ENCODE data around the gene ATG2A. TPM values are rescaled to one million over a fixed set of nuclear protein-coding genes. Genes with fewer than 3 reads are reported as not detected.

ATG2A gene
- total RNA-seq, 1 donor from 2014 or later, result 21.4 TPM

- Histone ChIP-seq H3K27me3 (ENCODE audit: insufficient read depth, low read length) (no peaks in the 10 kb centered on the region), H3K4me3 (ENCODE audit: insufficient read depth, low read depth, low read length) (no peak overlapping the region), H3K4me2 (ENCODE audit: low read length) (no peak overlapping the region), H3K4me1 (ENCODE audit: insufficient read depth, low read length) (peaks cover 21% of the 10 kb centered on the region), H3K36me3 (ENCODE audit: insufficient read depth, low read length) (no peaks in the 10 kb centered on the region), H4K20me1 (ENCODE audit: insufficient read depth, low read length) (peaks cover 7% of the 10 kb centered on the region), H3K9me3 (ENCODE audit: insufficient read depth, low read depth, low read length) (no peaks in the 10 kb centered on the region), H3K9ac (ENCODE audit: low read length) (no peak overlapping the region), H3K79me2 (ENCODE audit: insufficient read depth, low read length) (peaks cover 12% of the 10 kb centered on the region), H2AFZ (ENCODE audit: low read depth, low read length) (no peak overlapping the region), H3K27ac (ENCODE audit: low read depth, low read length) (no peak overlapping the region)
- H3K4me3 Mint-ChIP-seq (ENCODE audit: unreplicated experiment), result no peak overlapping the region
- TF ChIP-seq CTCF (IDR thresholded peaks at IDR 0.05; ENCODE audit: insufficient read depth, low read depth, low read length) (no peak), EZH2 (IDR thresholded peaks at IDR 0.05; ENCODE audit: insufficient read depth, low read length) (no peak)
- FAIRE-seq (no peak), DNase-seq (ENCODE audit: low read depth) (no peak)
- H3K27me3 Mint-ChIP-seq (ENCODE audit: low read depth, unreplicated experiment), result no peaks in the 10 kb centered on the region
- H3K9me3 Mint-ChIP-seq (ENCODE audit: unreplicated experiment), result no peaks in the 10 kb centered on the region
- H3K4me1 Mint-ChIP-seq (ENCODE audit: low read depth, unreplicated experiment), result peaks cover 3% of the 10 kb centered on the region
- no peak overlapping the region for H3K27ac Mint-ChIP-seq (ENCODE audit: unreplicated experiment)
- no peaks in the 10 kb centered on the region for H3K36me3 Mint-ChIP-seq (ENCODE audit: low read depth, unreplicated experiment)
These were observed 4.4 kb upstream of the ATG2A start for GRCh38 chr11:64921384-64921783.

GRCh38 chr11:64920124-64920523, 3.1 kb upstream of the ATG2A start:
- Histone ChIP-seq H3K9ac (ENCODE audit: low read length) (no peak overlapping the region), H3K9me3 (ENCODE audit: insufficient read depth, low read depth, low read length) (no peaks in the 10 kb centered on the region), H3K36me3 (ENCODE audit: insufficient read depth, low read length) (no peaks in the 10 kb centered on the region), H2AFZ (ENCODE audit: low read depth, low read length) (no peak overlapping the region), H3K4me3 (ENCODE audit: insufficient read depth, low read depth, low read length) (no peak overlapping the region), H3K27ac (ENCODE audit: low read depth, low read length) (no peak overlapping the region), H3K4me2 (ENCODE audit: low read length) (no peak overlapping the region), H3K27me3 (ENCODE audit: insufficient read depth, low read length) (no peaks in the 10 kb centered on the region), H4K20me1 (ENCODE audit: insufficient read depth, low read length) (no peaks in the 10 kb centered on the region), H3K79me2 (ENCODE audit: insufficient read depth, low read length) (peaks cover 21% of the 10 kb centered on the region), H3K4me1 (ENCODE audit: insufficient read depth, low read length) (peaks cover 28% of the 10 kb centered on the region)
- TF ChIP-seq EZH2 (IDR thresholded peaks at IDR 0.05; ENCODE audit: insufficient read depth, low read length) (no peak), CTCF (IDR thresholded peaks at IDR 0.05; ENCODE audit: insufficient read depth, low read depth, low read length) (no peak)
- Mint-ChIP-seq H3K27ac (ENCODE audit: unreplicated experiment) (no peak overlapping the region), H3K36me3 (ENCODE audit: low read depth, unreplicated experiment) (no peaks in the 10 kb centered on the region), H3K4me3 (ENCODE audit: unreplicated experiment) (no peak overlapping the region), H3K27me3 (ENCODE audit: low read depth, unreplicated experiment) (no peaks in the 10 kb centered on the region), H3K4me1 (ENCODE audit: low read depth, unreplicated experiment) (peaks cover 10% of the 10 kb centered on the region), H3K9me3 (ENCODE audit: unreplicated experiment) (no peaks in the 10 kb centered on the region)
- FAIRE-seq (no peak), DNase-seq (ENCODE audit: low read depth) (no peak)

GRCh38 chr11:64919627-64920026, 2.6 kb upstream of the ATG2A start:
- H3K36me3 ChIP-seq (ENCODE audit: insufficient read depth, low read length), result no peaks in the 10 kb centered on the region
- FAIRE-seq, result no peak
- no peaks in the 10 kb centered on the region for H3K9me3 ChIP-seq (ENCODE audit: insufficient read depth, low read depth, low read length)
- H3K79me2 ChIP-seq (ENCODE audit: insufficient read depth, low read length), result peaks cover 21% of the 10 kb centered on the region
- H3K4me3 ChIP-seq (ENCODE audit: insufficient read depth, low read depth, low read length), result no peak overlapping the region
- no peak overlapping the region for H3K27ac ChIP-seq (ENCODE audit: low read depth, low read length)
- no peak overlapping the region for H2AFZ ChIP-seq (ENCODE audit: low read depth, low read length)
- H4K20me1 ChIP-seq (ENCODE audit: insufficient read depth, low read length), result no peaks in the 10 kb centered on the region
- H3K27me3 Mint-ChIP-seq (ENCODE audit: low read depth, unreplicated experiment), result no peaks in the 10 kb centered on the region
- no peak overlapping the region for H3K9ac ChIP-seq (ENCODE audit: low read length)
- H3K27me3 ChIP-seq (ENCODE audit: insufficient read depth, low read length), result no peaks in the 10 kb centered on the region
- TF ChIP-seq EZH2 (IDR thresholded peaks at IDR 0.05; ENCODE audit: insufficient read depth, low read length) (no peak), CTCF (IDR thresholded peaks at IDR 0.05; ENCODE audit: insufficient read depth, low read depth, low read length) (no peak)
- no peak overlapping the region for H3K27ac Mint-ChIP-seq (ENCODE audit: unreplicated experiment)
- DNase-seq (ENCODE audit: low read depth), result no peak
- H3K9me3 Mint-ChIP-seq (ENCODE audit: unreplicated experiment), result no peaks in the 10 kb centered on the region
- peaks cover 26% of the 10 kb centered on the region for H3K4me1 ChIP-seq (ENCODE audit: insufficient read depth, low read length)
- no peak overlapping the region for H3K4me3 Mint-ChIP-seq (ENCODE audit: unreplicated experiment)
- H3K4me1 Mint-ChIP-seq (ENCODE audit: low read depth, unreplicated experiment), result peaks cover 10% of the 10 kb centered on the region
- H3K36me3 Mint-ChIP-seq (ENCODE audit: low read depth, unreplicated experiment), result no peaks in the 10 kb centered on the region
- no peak overlapping the region for H3K4me2 ChIP-seq (ENCODE audit: low read length)

Measured in astrocyte (in vitro differentiated cells and primary cell).